GM06990 (cell line): ENCODE data around the gene PSEN1.

Experiments
- DNase-seq: peaks from one replicate; pipeline ENCODE4 v3.0.0-alpha.2; 2011; ENCODE audit not compliant: insufficient read length; ENCODE audit errors: extremely low read depth
- H3K27me3 ChIP-seq: replicated peaks from 2 replicates; pipeline ENCODE4 v1.6.0; 2011; ENCODE audit warnings: low read length; ENCODE audit not compliant: control insufficient read depth, insufficient read depth
- H3K36me3 ChIP-seq: 2 replicates; pipeline ENCODE4 v1.5.1; 2011; ENCODE audit warnings: low read length; ENCODE audit not compliant: control insufficient read depth, insufficient read depth
- H3K4me3 ChIP-seq: replicated peaks from 2 replicates; pipeline ENCODE4 v1.5.1; 2011; ENCODE audit warnings: low read depth, mild to moderate bottlenecking, control low read depth, low read length
- CTCF ChIP-seq: IDR thresholded peaks from 2 replicates; pipeline ENCODE4 v1.5.1; 2011; ENCODE audit warnings: low read length, control low read depth, mild to moderate bottlenecking, inconsistent platforms; ENCODE audit not compliant: insufficient read depth, poor library complexity, severe bottlenecking

The PSEN1 gene

GRCh38 chr14:73225496-73225895 is 89.2 kb downstream of the PSEN1 start:
- no peak for TF ChIP-seq CTCF
- DNase-seq = no peak
- H3K27me3 ChIP-seq = no peaks in the 10 kb centered on the region
- H3K4me3 ChIP-seq = no peak overlapping the region
- peaks cover 3% of the 10 kb centered on the region for H3K36me3 ChIP-seq

- H3K4me3 ChIP-seq = no peak overlapping the region
- peaks cover 2% of the 10 kb centered on the region; the same call in 1 of the 2 replicates for H3K36me3 ChIP-seq
- H3K27me3 ChIP-seq = no peaks in the 10 kb centered on the region
- TF ChIP-seq CTCF = no peak
- no peak for DNase-seq
These were observed 91.8 kb downstream of the PSEN1 start for GRCh38 chr14:73227812-73228781.

GRCh38 chr14:73230051-73230450 is 93.7 kb downstream of the PSEN1 start:
- Histone ChIP-seq H3K27me3 (no peaks in the 10 kb centered on the region), H3K36me3 (peaks cover 2% of the 10 kb centered on the region; the same call in 1 of the 2 replicates), H3K4me3 (no peak overlapping the region)
- no peak for TF ChIP-seq CTCF
- DNase-seq = no peak

GRCh38 chr14:73231981-73232851 is 95.9 kb downstream of the PSEN1 start:
- DNase-seq = no peak
- H3K36me3 ChIP-seq = peaks cover 2% of the 10 kb centered on the region; the same call in 1 of the 2 replicates
- H3K27me3 ChIP-seq = 0 out of 2 replicates have a peak, but pooled peaks cover 2% of the 10 kb centered on the region
- H3K4me3 ChIP-seq = no peak overlapping the region
- peak; percentile 83 for TF ChIP-seq CTCF

GRCh38 chr14:73232984-73233383 is 96.7 kb downstream of the PSEN1 start:
- Histone ChIP-seq H3K27me3 (0 out of 2 replicates have a peak, but pooled peaks cover 2% of the 10 kb centered on the region), H3K36me3 (peaks cover 2% of the 10 kb centered on the region; the same call in 1 of the 2 replicates), H3K4me3 (no peak overlapping the region)
- TF ChIP-seq CTCF = no peak
- no peak for DNase-seq
